Liver (tissue), 9 donors: ENCODE data around the gene GPR157. TPM values are rescaled to one million over a fixed set of nuclear protein-coding genes. Genes with fewer than 3 reads are reported as not detected.

ENCODE experiments used
- DNase-seq: peaks from one replicate; pipeline ENCODE4 v3.0.0-alpha.2; 2017; ENCODE audit warnings: low spot score
- H3K27ac ChIP-seq, 2 donors: one replicate each; pipeline ENCODE4 v1.7.0; 2013; ENCODE audit warnings: inconsistent platforms in 2 of 2, low read length in 2 of 2, control low read depth in 1 of 2, low read depth in 1 of 2, mild to moderate bottlenecking in 1 of 2
- H3K27me3 ChIP-seq, 4 donors: one replicate each; pipeline versions ENCODE4 v1.6.1 to v1.7.0; 2013; ENCODE audit warnings: low read length in 3 of 4, inconsistent platforms in 1 of 4, mild to moderate bottlenecking in 1 of 4, moderate library complexity in 1 of 4; ENCODE audit not compliant: control insufficient read depth in 4 of 4, insufficient read depth in 4 of 4
- H3K36me3 ChIP-seq, 4 donors: one replicate each; pipeline versions ENCODE4 v1.6.1 to v1.7.0; 2013; ENCODE audit warnings: low read length in 3 of 4, mild to moderate bottlenecking in 3 of 4, low read depth in 1 of 4, moderate library complexity in 1 of 4; ENCODE audit not compliant: control insufficient read depth in 4 of 4, insufficient read depth in 3 of 4
- H3K4me1 ChIP-seq, 4 donors: one replicate each; pipeline versions ENCODE4 v1.6.1 to v1.7.0; 2013; ENCODE audit warnings: low read length in 3 of 4, mild to moderate bottlenecking in 3 of 4, moderate library complexity in 1 of 4; ENCODE audit not compliant: control insufficient read depth in 4 of 4, insufficient read depth in 4 of 4
- H3K4me3 ChIP-seq, 3 donors: one replicate each; pipeline versions ENCODE4 v1.6.1 to v1.7.0; 2013; ENCODE audit warnings: low read length in 3 of 3, control low read depth in 1 of 3, low read depth in 1 of 3, mild to moderate bottlenecking in 1 of 3
- H3K9ac ChIP-seq, 2 donors: one replicate each; pipeline ENCODE4 v1.7.0; 2013; ENCODE audit warnings: low read length in 2 of 2, mild to moderate bottlenecking in 2 of 2, moderate library complexity in 2 of 2, control low read depth in 1 of 2, low read depth in 1 of 2
- H3K9me3 ChIP-seq, 4 donors: one replicate each; pipeline versions ENCODE4 v1.6.1 to v1.7.0; 2013; ENCODE audit warnings: low read length in 3 of 4; ENCODE audit not compliant: control insufficient read depth in 4 of 4
- ATF3 ChIP-seq: IDR thresholded peaks from 2 replicates; pipeline ENCODE4 v1.6.1; 2016; ENCODE audit warnings: antibody characterized with exemption
- CTCF ChIP-seq: fragments of 150-350 bp; IDR thresholded peaks from 2 replicates; pipeline ENCODE4 v1.5.1; 2017; ENCODE audit warnings: improper control_type of control experiment, low read depth, low read length; ENCODE audit not compliant: missing input control
- EGR1 ChIP-seq, 2 donors: IDR thresholded peaks; 2 replicates each; pipeline ENCODE4 v1.6.1; 2016 to 2018; ENCODE audit warnings: antibody characterized with exemption in 2 of 2, low read depth in 2 of 2
- FOXA1 ChIP-seq: IDR thresholded peaks from 2 replicates; pipeline ENCODE4 v1.6.1; 2016; ENCODE audit warnings: antibody characterized with exemption
- FOXA2 ChIP-seq: IDR thresholded peaks from 2 replicates; pipeline ENCODE4 v1.6.1; 2016; ENCODE audit warnings: antibody characterized with exemption
- GABPA ChIP-seq, 2 donors: IDR thresholded peaks in 1 of 2; conservative IDR thresholded peaks in 1 of 2; 2 replicates each; pipeline ENCODE4 v1.6.1; 2016; ENCODE audit warnings: antibody characterized with exemption in 2 of 2, mild to moderate bottlenecking in 1 of 2, moderate library complexity in 1 of 2
- HNF4G ChIP-seq: IDR thresholded peaks from 2 replicates; pipeline ENCODE4 v1.6.1; 2016; ENCODE audit warnings: antibody characterized with exemption
- NR2F2 ChIP-seq: IDR thresholded peaks from 2 replicates; pipeline ENCODE4 v1.6.1; 2016; ENCODE audit warnings: antibody characterized with exemption
- RAD21 ChIP-seq, 2 donors: IDR thresholded peaks; 2 replicates each; pipeline ENCODE4 v1.6.1; 2016; ENCODE audit warnings: antibody characterized with exemption in 2 of 2, mild to moderate bottlenecking in 2 of 2
- REST ChIP-seq: IDR thresholded peaks from 2 replicates; pipeline ENCODE4 v1.6.1; 2016; ENCODE audit warnings: antibody characterized with exemption, mild to moderate bottlenecking
- RXRA ChIP-seq, 2 donors: IDR thresholded peaks; 2 replicates each; pipeline ENCODE4 v1.6.1; 2017 to 2018; ENCODE audit warnings: antibody characterized with exemption in 2 of 2, mild to moderate bottlenecking in 1 of 2
- SP1 ChIP-seq: IDR thresholded peaks from 2 replicates; pipeline ENCODE4 v1.6.1; 2018; ENCODE audit warnings: antibody characterized with exemption, mild to moderate bottlenecking
- TAF1 ChIP-seq: conservative IDR thresholded peaks from 2 replicates; pipeline ENCODE4 v1.6.1; 2016; ENCODE audit warnings: antibody characterized with exemption, mild to moderate bottlenecking
- YY1 ChIP-seq: IDR thresholded peaks from 2 replicates; pipeline ENCODE4 v1.6.1; 2016; ENCODE audit warnings: antibody characterized with exemption, mild to moderate bottlenecking
- ZBTB33 ChIP-seq: IDR thresholded peaks from 2 replicates; pipeline ENCODE4 v1.6.1; 2016; ENCODE audit warnings: antibody characterized with exemption
- WGBS: extraction: QIAGEN DNeasy Blood & Tissue Kit; methylation state at CpG from one replicate; pipeline ENCODE4 v1.1.7; 2013; 5-methylcytosine and 5-hydroxymethylcytosine counted together
- polyA plus RNA-seq, 2 donors: library from polyadenylated mRNA; stranded (reverse) in 1 of 2; unstranded in 1 of 2; fragments of 200-250 nt in 1 of 2; fragments of >200 nt in 1 of 2; fragmentation: Nextera tagmentation in 1 of 2; extraction: Ambion mirVana in 1 of 2; gene quantifications; one replicate each; pipeline versions ENCODE4 v1.2.1 to v1.2.3, GENCODE V29; 2013 to 2015
- total RNA-seq, 2 donors: library from RNA; depleted of rRNA; stranded (reverse); fragments of >200 nt; gene quantifications; one replicate each; pipeline ENCODE4 v1.2.3, GENCODE V29; 2014
- donor health status: healthy.
- donor health status: healthy.
- donor health status: healthy.
- donor health status: healthy.
- donor health status: healthy.

GPR157 gene
- total and polyA plus RNA-seq, 4 donors: 1.3 to 7.0 (median 2.2) TPM

- Histone ChIP-seq H3K9me3 (no peaks in the 10 kb centered on the region), H3K36me3 (no peaks in the 10 kb centered on the region), H3K4me1 (no peaks in the 10 kb centered on the region), H3K27ac (no peak overlapping the region), H3K9ac (no peak overlapping the region), H3K27me3 (no peaks in the 10 kb centered on the region), H3K4me3 (no peak overlapping the region)
- no peak for DNase-seq
- 95% methylated on average over 6 of the region's 6 CpGs for WGBS
- no peak for TF ChIP-seq RXRA (IDR thresholded peaks at IDR 0.05)
- TF ChIP-seq FOXA2: no peak
- TF ChIP-seq TAF1: no peak
- no peak for TF ChIP-seq CTCF
- TF ChIP-seq NR2F2: no peak
- no peak for TF ChIP-seq ATF3
- no peak for TF ChIP-seq REST
- TF ChIP-seq GABPA (IDR thresholded peaks at IDR 0.05 in 1 of 2, conservative IDR thresholded peaks at IDR 0.05 in 1 of 2): no peak
- TF ChIP-seq YY1: no peak
- TF ChIP-seq FOXA1: no peak
- TF ChIP-seq EGR1 (IDR thresholded peaks at IDR 0.05; ENCODE audit: low read depth in 2 of 2): no peak
- TF ChIP-seq RAD21 (IDR thresholded peaks at IDR 0.05): no peak
- TF ChIP-seq SP1: no peak
- no peak for TF ChIP-seq HNF4G
- no peak for TF ChIP-seq ZBTB33
Measured at GRCh38 chr1:9052272-9053049, 76.4 kb downstream of the GPR157 start.

GRCh38 chr1:9051379-9051778 is 77.5 kb downstream of the GPR157 start:
- Histone ChIP-seq H3K27ac (no peak overlapping the region), H3K9me3 (no peaks in the 10 kb centered on the region), H3K27me3 (no peaks in the 10 kb centered on the region), H3K4me3 (no peak overlapping the region), H3K4me1 (no peaks in the 10 kb centered on the region), H3K36me3 (no peaks in the 10 kb centered on the region), H3K9ac (no peak overlapping the region)
- no peak for DNase-seq
- WGBS: 61% methylated on average over 1 of the region's 1 CpG
- TF ChIP-seq SP1 (no peak), RXRA (IDR thresholded peaks at IDR 0.05) (no peak), FOXA1 (no peak)
